ENCODE results near the gene KRT6B.

DNA sequence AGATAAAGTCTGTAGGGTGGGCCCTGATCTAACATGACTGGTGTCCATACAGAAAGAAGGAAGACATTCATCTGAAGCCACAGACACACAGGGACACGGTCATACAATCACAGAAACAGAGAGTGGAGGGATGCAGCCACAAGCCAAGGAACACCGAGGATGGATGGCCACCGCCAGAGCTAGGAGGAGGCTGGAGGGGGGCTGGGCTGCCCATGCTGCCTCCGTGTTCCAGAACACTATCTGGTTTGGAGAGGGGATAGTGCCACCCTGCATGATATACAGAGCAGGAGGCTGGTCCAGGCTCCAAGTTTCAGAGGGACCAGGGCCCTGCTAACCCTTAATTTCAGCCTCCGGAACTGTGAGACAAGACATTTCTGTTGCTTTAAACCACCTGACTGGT, 26.5 kb downstream of the KRT6B start:
- no peak for TF ChIP-seq YY1 (IDR thresholded peaks at IDR 0.05; ENCODE audit: low read depth, low read length)
- no peak for TF ChIP-seq POLR2A (IDR thresholded peaks at IDR 0.05; ENCODE audit: control extremely low read depth in 1 of 2, low read depth in 2 of 2, low read length in 2 of 2)
- TF ChIP-seq POLR2AphosphoS5 (IDR thresholded peaks at IDR 0.05; ENCODE audit: low read depth, low read length), result no peak
- TF ChIP-seq GABPA (IDR thresholded peaks at IDR 0.05; ENCODE audit: borderline replicate concordance, insufficient read depth, low read length), result no peak
- TF ChIP-seq HDAC2 (IDR thresholded peaks at IDR 0.05; ENCODE audit: borderline replicate concordance in 1 of 2, low read depth in 2 of 2, low read length in 2 of 2), result no peak
- no peak for TF ChIP-seq RAD21 (IDR thresholded peaks at IDR 0.05 in 1 of 2, conservative IDR thresholded peaks at IDR 0.05 in 1 of 2; ENCODE audit: low read depth in 2 of 2, low read length in 2 of 2)
- TF ChIP-seq EZH2 (IDR thresholded peaks at IDR 0.05; ENCODE audit: low read depth, low read length, severe bottlenecking), result no peak
- TF ChIP-seq TCF12 (IDR thresholded peaks at IDR 0.05; ENCODE audit: low read depth, low read length), result no peak
